Parathyroid adenoma (tissue), 2 donors: ENCODE measurements around the gene DYNLT4.

Experiments
- H2AFZ ChIP-seq: fragments of 300-600 bp; sonication (generic); one replicate; pipeline ENCODE4 v1.7.0; 2017; ENCODE audit warnings: antibody characterized with exemption, mild to moderate bottlenecking
- H3K27ac ChIP-seq: fragments of 300-600 bp; sonication (generic); one replicate; pipeline ENCODE4 v1.7.0; 2017
- H3K27me3 ChIP-seq: fragments of 300-600 bp; sonication (generic); one replicate; pipeline ENCODE4 v1.7.0; 2017; ENCODE audit warnings: low read length; ENCODE audit not compliant: control insufficient read depth, insufficient read depth
- H3K36me3 ChIP-seq: fragments of 300-600 bp; sonication (generic); one replicate; pipeline ENCODE4 v1.7.0; 2017; ENCODE audit warnings: low read length; ENCODE audit not compliant: control insufficient read depth, insufficient read depth
- H3K4me1 ChIP-seq: fragments of 300-600 bp; sonication (generic); one replicate; pipeline ENCODE4 v1.7.0; 2017; ENCODE audit warnings: control low read depth
- H3K4me2 ChIP-seq: fragments of 300-600 bp; sonication (generic); one replicate; pipeline ENCODE4 v1.7.0; 2017; ENCODE audit warnings: low read length
- H3K4me3 ChIP-seq: fragments of 300-600 bp; sonication (generic); one replicate; pipeline ENCODE4 v1.7.0; 2017; ENCODE audit warnings: low read depth, low read length
- H3K79me2 ChIP-seq: fragments of 300-600 bp; sonication (generic); one replicate; pipeline ENCODE4 v1.7.0; 2017; ENCODE audit warnings: control low read depth
- H3K9ac ChIP-seq: fragments of 300-600 bp; sonication (generic); one replicate; pipeline ENCODE4 v1.7.0; 2017; ENCODE audit warnings: mild to moderate bottlenecking
- H3K9me3 ChIP-seq: fragments of 300-600 bp; sonication (generic); one replicate; pipeline ENCODE4 v1.7.0; 2017; ENCODE audit warnings: low read length; ENCODE audit not compliant: control insufficient read depth
- CTCF ChIP-seq: fragments of 300-600 bp; sonication (generic); IDR thresholded peaks from one replicate; pipeline ENCODE4 v1.7.0; 2017; ENCODE audit warnings: antibody characterized with exemption, mild to moderate bottlenecking
- donor health status: primary hyperparathyroidism.

Gene DYNLT4

GRCh38 chr1:44784094-44785028, 22.8 kb downstream of the DYNLT4 start:
- no peak for TF ChIP-seq CTCF
- H3K9me3 ChIP-seq, result no peaks in the 10 kb centered on the region
- no peak overlapping the region for H3K4me3 ChIP-seq
- H3K27me3 ChIP-seq, result no peaks in the 10 kb centered on the region
- H3K79me2 ChIP-seq, result no peaks in the 10 kb centered on the region
- no peak overlapping the region for H3K4me2 ChIP-seq
- peak overlapping the region; percentile 85 for H2AFZ ChIP-seq
- H3K9ac ChIP-seq, result no peak overlapping the region
- H3K36me3 ChIP-seq, result no peaks in the 10 kb centered on the region
- peaks cover 5% of the 10 kb centered on the region for H3K4me1 ChIP-seq
- no peak overlapping the region for H3K27ac ChIP-seq

- TF ChIP-seq CTCF, result no peak
- Histone ChIP-seq H3K79me2 (no peaks in the 10 kb centered on the region), H3K4me3 (no peak overlapping the region), H3K27ac (no peak overlapping the region), H3K36me3 (no peaks in the 10 kb centered on the region), H3K4me1 (peaks cover 5% of the 10 kb centered on the region), H3K9me3 (no peaks in the 10 kb centered on the region), H3K27me3 (no peaks in the 10 kb centered on the region), H3K9ac (no peak overlapping the region), H3K4me2 (no peak overlapping the region), H2AFZ (peak overlapping the region; percentile 85)
Measured at GRCh38 chr1:44783697-44784093, 23.5 kb downstream of the DYNLT4 start.

- Histone ChIP-seq H3K9ac (no peak overlapping the region), H3K9me3 (no peaks in the 10 kb centered on the region), H3K27ac (no peak overlapping the region), H3K4me2 (no peak overlapping the region), H3K4me1 (peaks cover 5% of the 10 kb centered on the region), H3K36me3 (no peaks in the 10 kb centered on the region), H3K27me3 (no peaks in the 10 kb centered on the region), H2AFZ (no peak overlapping the region), H3K4me3 (no peak overlapping the region), H3K79me2 (no peaks in the 10 kb centered on the region)
- TF ChIP-seq CTCF, result no peak
Measured at GRCh38 chr1:44780583-44781121, 26.5 kb downstream of the DYNLT4 start.

GRCh38 chr1:44778705-44779576, 28.2 kb downstream of the DYNLT4 start:
- Histone ChIP-seq H3K27me3 (no peaks in the 10 kb centered on the region), H3K9me3 (no peaks in the 10 kb centered on the region), H3K36me3 (no peaks in the 10 kb centered on the region), H2AFZ (no peak overlapping the region), H3K27ac (no peak overlapping the region), H3K4me2 (no peak overlapping the region), H3K4me1 (no peaks in the 10 kb centered on the region), H3K9ac (no peak overlapping the region), H3K79me2 (no peaks in the 10 kb centered on the region), H3K4me3 (no peak overlapping the region)
- no peak for TF ChIP-seq CTCF
